OCI-LY3 (cell line): Measurements from ENCODE around the gene ITSN1.

Source experiments
- H2AFZ ChIP-seq: fragments of 200-600, 300-600 bp; shearing (Covaris generic); 2 replicates; pipeline ENCODE4 v1.6.0; 2014; ENCODE audit warnings: antibody characterized with exemption, low read depth, low read length
- H3K27ac ChIP-seq: fragments of 200-600, 300-600 bp; sonication (generic); 2 replicates; pipeline ENCODE4 v1.5.1; 2014; ENCODE audit warnings: mild to moderate bottlenecking, low read length, moderate library complexity, mixed read lengths
- H3K27me3 ChIP-seq: fragments of 200-600, 300-600 bp; sonication (generic); 2 replicates; pipeline ENCODE4 v1.6.1; 2014; ENCODE audit warnings: low read depth, low read length, mixed read lengths
- H3K36me3 ChIP-seq: fragments of 200-600, 300-600 bp; sonication (generic); replicated peaks from 2 replicates; pipeline ENCODE3; 2014; ENCODE audit warnings: low read depth, low read length, mixed read lengths
- H3K4me1 ChIP-seq: fragments of 300-600, 200-600 bp; sonication (generic); 2 replicates; pipeline ENCODE4 v1.6.1; 2014; ENCODE audit warnings: low read length, mixed read lengths
- H3K4me2 ChIP-seq: fragments of 200-600, 300-600 bp; sonication (generic); 2 replicates; pipeline ENCODE4 v1.6.1; 2014; ENCODE audit warnings: low read length, mixed read lengths
- H3K4me3 ChIP-seq: fragments of 300-600, 200-600 bp; sonication (generic); 2 replicates; pipeline ENCODE4 v1.5.1; 2014; ENCODE audit warnings: antibody characterized with exemption, mild to moderate bottlenecking, low read length, moderate library complexity
- H3K79me2 ChIP-seq: fragments of 300-600, 200-600 bp; shearing (Covaris generic); 2 replicates; pipeline ENCODE4 v1.6.1; 2014; ENCODE audit warnings: mild to moderate bottlenecking, low read length, mixed read lengths
- H3K9ac ChIP-seq: fragments of 300-600, 200-600 bp; shearing (Covaris generic); 2 replicates; pipeline ENCODE4 v1.6.0; 2014; ENCODE audit warnings: mild to moderate bottlenecking, low read length, moderate library complexity
- H3K9me3 ChIP-seq: fragments of 200-600, 300-600 bp; shearing (Covaris generic); 2 replicates; pipeline ENCODE4 v1.6.1; 2014; ENCODE audit warnings: low read length, mixed read lengths; ENCODE audit not compliant: insufficient read depth
- H4K20me1 ChIP-seq: fragments of 200-600, 300-600 bp; sonication (generic); 2 replicates; pipeline ENCODE4 v1.6.1; 2016; ENCODE audit warnings: low read length, mixed read lengths; ENCODE audit not compliant: insufficient read depth
- EZH2phosphoT487 ChIP-seq: fragments of 200-600 bp; shearing (Covaris generic); IDR thresholded peaks from 2 replicates; pipeline ENCODE4 v1.6.1; 2018; ENCODE audit warnings: antibody characterized with exemption, mixed run types, low read depth
- TF ChIP-seq, protein P1 (sequence below): fragments of 200-600, 300-600 bp; sonication (generic); IDR thresholded peaks from 2 replicates; pipeline ENCODE4 v1.5.1; 2014; ENCODE audit warnings: antibody characterized with exemption, low read length, low read depth

The ITSN1 gene

DNA sequence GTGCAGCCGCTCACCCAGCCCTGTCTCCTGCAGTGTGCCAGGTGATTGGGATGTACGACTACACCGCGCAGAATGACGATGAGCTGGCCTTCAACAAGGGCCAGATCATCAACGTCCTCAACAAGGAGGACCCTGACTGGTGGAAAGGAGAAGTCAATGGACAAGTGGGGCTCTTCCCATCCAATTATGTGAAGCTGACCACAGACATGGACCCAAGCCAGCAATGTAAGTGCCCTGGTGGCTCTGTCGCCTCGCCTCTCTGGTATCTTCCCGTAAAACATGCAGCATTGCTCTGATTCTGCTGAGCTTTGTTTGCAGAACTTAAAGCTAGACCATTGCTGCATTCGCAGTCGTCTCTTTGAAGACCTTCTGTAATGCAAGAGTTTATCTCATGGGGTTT lies 194.1 kb downstream of the ITSN1 start:
- Histone ChIP-seq H3K79me2 (no peaks in the 10 kb centered on the region), H3K27me3 (no peaks in the 10 kb centered on the region), H4K20me1 (no peaks in the 10 kb centered on the region), H3K4me3 (no peak overlapping the region), H3K36me3 (no peaks in the 10 kb centered on the region), H3K4me2 (no peak overlapping the region), H3K9ac (no peak overlapping the region), H3K4me1 (no peaks in the 10 kb centered on the region), H3K27ac (no peak overlapping the region), H2AFZ (no peak overlapping the region), H3K9me3 (no peaks in the 10 kb centered on the region)
- TF ChIP-seq, protein P1, sequence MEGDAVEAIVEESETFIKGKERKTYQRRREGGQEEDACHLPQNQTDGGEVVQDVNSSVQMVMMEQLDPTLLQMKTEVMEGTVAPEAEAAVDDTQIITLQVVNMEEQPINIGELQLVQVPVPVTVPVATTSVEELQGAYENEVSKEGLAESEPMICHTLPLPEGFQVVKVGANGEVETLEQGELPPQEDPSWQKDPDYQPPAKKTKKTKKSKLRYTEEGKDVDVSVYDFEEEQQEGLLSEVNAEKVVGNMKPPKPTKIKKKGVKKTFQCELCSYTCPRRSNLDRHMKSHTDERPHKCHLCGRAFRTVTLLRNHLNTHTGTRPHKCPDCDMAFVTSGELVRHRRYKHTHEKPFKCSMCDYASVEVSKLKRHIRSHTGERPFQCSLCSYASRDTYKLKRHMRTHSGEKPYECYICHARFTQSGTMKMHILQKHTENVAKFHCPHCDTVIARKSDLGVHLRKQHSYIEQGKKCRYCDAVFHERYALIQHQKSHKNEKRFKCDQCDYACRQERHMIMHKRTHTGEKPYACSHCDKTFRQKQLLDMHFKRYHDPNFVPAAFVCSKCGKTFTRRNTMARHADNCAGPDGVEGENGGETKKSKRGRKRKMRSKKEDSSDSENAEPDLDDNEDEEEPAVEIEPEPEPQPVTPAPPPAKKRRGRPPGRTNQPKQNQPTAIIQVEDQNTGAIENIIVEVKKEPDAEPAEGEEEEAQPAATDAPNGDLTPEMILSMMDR, result no peak
- no peak for TF ChIP-seq EZH2phosphoT487

- Histone ChIP-seq H3K9ac (no peak overlapping the region), H3K27ac (no peak overlapping the region), H3K36me3 (no peaks in the 10 kb centered on the region), H3K4me3 (no peak overlapping the region), H3K9me3 (no peaks in the 10 kb centered on the region), H3K27me3 (no peaks in the 10 kb centered on the region), H3K4me1 (no peaks in the 10 kb centered on the region), H3K4me2 (no peak overlapping the region), H2AFZ (no peak overlapping the region), H4K20me1 (no peaks in the 10 kb centered on the region), H3K79me2 (no peaks in the 10 kb centered on the region)
- TF ChIP-seq EZH2phosphoT487, result no peak
- TF ChIP-seq, protein P1, result no peak
Observed at GRCh38 chr21:33839167-33839716, 196.9 kb downstream of the ITSN1 start.

DNA sequence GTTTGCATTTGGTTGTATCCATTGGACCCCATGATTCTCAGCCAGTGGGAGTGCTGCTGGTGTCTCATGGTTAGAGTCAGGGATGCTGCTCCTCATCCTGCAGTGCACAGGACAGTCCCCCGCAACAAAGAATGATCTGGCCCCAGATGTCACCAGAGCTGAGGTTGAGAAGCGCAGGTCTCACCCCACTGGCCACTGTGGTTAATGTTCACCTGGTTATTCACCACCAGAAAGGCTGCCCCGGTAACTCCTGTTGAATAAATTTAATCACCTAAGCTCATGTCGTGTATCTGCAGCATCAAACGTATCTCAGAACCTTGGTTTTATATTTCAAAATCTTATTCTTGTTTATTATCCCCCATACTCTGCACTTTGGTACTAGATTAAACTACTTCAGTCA lies 197.5 kb downstream of the ITSN1 start:
- H3K4me2 ChIP-seq, result no peak overlapping the region
- no peak overlapping the region for H3K4me3 ChIP-seq
- TF ChIP-seq EZH2phosphoT487, result no peak
- TF ChIP-seq, protein P1, result no peak
- H3K79me2 ChIP-seq, result no peaks in the 10 kb centered on the region
- H3K9me3 ChIP-seq, result no peaks in the 10 kb centered on the region
- H4K20me1 ChIP-seq, result no peaks in the 10 kb centered on the region
- H3K36me3 ChIP-seq, result no peaks in the 10 kb centered on the region
- no peaks in the 10 kb centered on the region for H3K27me3 ChIP-seq
- H3K9ac ChIP-seq, result no peak overlapping the region
- H3K27ac ChIP-seq, result no peak overlapping the region
- no peaks in the 10 kb centered on the region for H3K4me1 ChIP-seq
- no peak overlapping the region for H2AFZ ChIP-seq

DNA sequence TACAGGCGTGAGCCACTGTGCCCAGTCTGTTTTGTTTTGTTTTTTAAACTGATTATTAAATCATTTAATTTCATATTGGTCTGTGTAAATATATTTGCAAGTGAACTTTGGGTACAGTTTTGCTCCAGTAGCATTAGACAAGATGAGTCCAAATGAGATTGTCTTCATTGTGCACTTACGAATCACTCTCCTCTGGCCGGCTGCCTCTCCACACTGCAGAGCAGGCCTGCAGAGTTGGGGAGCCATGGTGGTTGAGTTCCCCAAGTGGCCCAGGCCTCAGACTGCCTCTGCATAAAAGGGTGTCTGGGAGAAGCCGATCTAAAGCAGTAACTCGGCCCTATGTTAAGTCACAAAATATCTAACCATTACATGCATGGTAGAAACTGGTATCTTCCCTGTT lies 198.5 kb downstream of the ITSN1 start:
- Histone ChIP-seq H3K36me3 (no peaks in the 10 kb centered on the region), H3K79me2 (no peaks in the 10 kb centered on the region), H3K4me3 (no peak overlapping the region), H3K27ac (no peak overlapping the region), H2AFZ (no peak overlapping the region), H4K20me1 (no peaks in the 10 kb centered on the region), H3K4me1 (no peaks in the 10 kb centered on the region), H3K9me3 (no peaks in the 10 kb centered on the region), H3K27me3 (no peaks in the 10 kb centered on the region), H3K4me2 (no peak overlapping the region), H3K9ac (no peak overlapping the region)
- TF ChIP-seq, protein P1, result no peak
- no peak for TF ChIP-seq EZH2phosphoT487
